Ascending aorta (tissue), 2 donors: Measurements from ENCODE around the gene C7orf33. TPM values are rescaled to one million over a fixed set of nuclear protein-coding genes. Genes with fewer than 3 reads are reported as not detected.
"Not testable (repeated sequence)": the region's sequence is repeated elsewhere in the genome, so short reads cannot be mapped to it uniquely, and the experiment has no call there.

Experiments used
- DNase-seq, 2 donors: peaks; one replicate each; pipeline ENCODE4 v3.0.0-alpha.2; 2019; ENCODE audit warnings: low spot score in 2 of 2
- H3K27ac ChIP-seq, 2 donors: fragments of 200-600 bp; sonication (generic); one replicate each; pipeline ENCODE4 v1.5.1; 2016 to 2017; ENCODE audit warnings: mild to moderate bottlenecking in 1 of 2
- H3K27me3 ChIP-seq: fragments of 200-600 bp; sonication (generic); one replicate; pipeline ENCODE4 v1.5.1; 2017
- H3K36me3 ChIP-seq, 2 donors: fragments of 200-600 bp; sonication (generic); one replicate each; pipeline ENCODE4 v1.5.1; 2016
- H3K4me1 ChIP-seq, 2 donors: fragments of 200-600 bp; sonication (generic); one replicate each; pipeline ENCODE4 v1.5.1; 2016 to 2017; ENCODE audit warnings: mild to moderate bottlenecking in 1 of 2
- H3K4me3 ChIP-seq, 2 donors: fragments of 200-600 bp; sonication (generic); one replicate each; pipeline ENCODE4 v1.5.1; 2016 to 2017; ENCODE audit warnings: mild to moderate bottlenecking in 1 of 2
- H3K9me3 ChIP-seq, 2 donors: fragments of 200-600 bp; sonication (generic); one replicate each; pipeline ENCODE4 v1.5.1; 2016
- intact Hi-C: fragments of 100-400 bp; cut with DNase I; formaldehyde crosslinking; loops from one replicate; pipeline ENCODE4 v1.15.1; 2023
- total RNA-seq: library from RNA; depleted of rRNA; stranded (reverse); fragments of >200 nt; gene quantifications from one replicate; pipeline ENCODE4 v1.1.0, GENCODE V29; 2016
- TF ChIP-seq, protein P1 (sequence below), 3 experiments: fragments of 200-600 bp in 2 of 3; fragments of 450-650 bp in 1 of 3; sonication (generic) in 2 of 3; IDR thresholded peaks; one replicate each; pipeline ENCODE4 v1.5.1; 2016 to 2019; ENCODE audit warnings: antibody characterized with exemption in 3 of 3, mild to moderate bottlenecking in 1 of 3, moderate library complexity in 1 of 3

C7orf33 gene
- total RNA-seq, 1 donor from 2014 or later: not detected

DNA sequence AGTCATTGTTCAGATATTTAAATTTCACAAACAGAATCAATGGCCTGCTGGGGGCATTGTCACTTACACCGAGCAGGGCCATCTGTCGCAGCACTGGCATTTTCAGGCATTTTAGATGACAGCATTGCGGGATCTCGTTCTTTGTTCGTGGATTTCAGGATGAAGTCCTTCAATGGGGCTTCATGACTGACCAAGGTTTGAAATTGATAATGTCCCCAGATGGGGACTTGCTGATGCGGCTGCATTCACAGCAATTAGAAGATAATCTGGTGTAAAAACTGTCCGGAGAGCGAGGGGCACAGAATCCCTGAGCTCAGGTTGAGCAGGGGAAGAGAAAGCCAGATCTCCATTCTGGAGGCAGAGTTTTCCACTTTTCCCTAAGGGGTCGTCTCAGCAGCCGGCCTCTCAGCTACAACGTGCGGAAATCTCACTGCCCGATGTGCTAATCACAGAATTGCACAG, 1.9 kb upstream of the C7orf33 start:
- Histone ChIP-seq H3K27me3 (no peaks in the 10 kb centered on the region), H3K4me1 (no peaks in the 10 kb centered on the region), H3K36me3 (no peaks in the 10 kb centered on the region), H3K27ac (no peak overlapping the region), H3K9me3 (no peaks in the 10 kb centered on the region), H3K4me3 (no peak overlapping the region)
- DNase-seq: no peak
- intact Hi-C loops: no loop called here
- TF ChIP-seq, protein P1, sequence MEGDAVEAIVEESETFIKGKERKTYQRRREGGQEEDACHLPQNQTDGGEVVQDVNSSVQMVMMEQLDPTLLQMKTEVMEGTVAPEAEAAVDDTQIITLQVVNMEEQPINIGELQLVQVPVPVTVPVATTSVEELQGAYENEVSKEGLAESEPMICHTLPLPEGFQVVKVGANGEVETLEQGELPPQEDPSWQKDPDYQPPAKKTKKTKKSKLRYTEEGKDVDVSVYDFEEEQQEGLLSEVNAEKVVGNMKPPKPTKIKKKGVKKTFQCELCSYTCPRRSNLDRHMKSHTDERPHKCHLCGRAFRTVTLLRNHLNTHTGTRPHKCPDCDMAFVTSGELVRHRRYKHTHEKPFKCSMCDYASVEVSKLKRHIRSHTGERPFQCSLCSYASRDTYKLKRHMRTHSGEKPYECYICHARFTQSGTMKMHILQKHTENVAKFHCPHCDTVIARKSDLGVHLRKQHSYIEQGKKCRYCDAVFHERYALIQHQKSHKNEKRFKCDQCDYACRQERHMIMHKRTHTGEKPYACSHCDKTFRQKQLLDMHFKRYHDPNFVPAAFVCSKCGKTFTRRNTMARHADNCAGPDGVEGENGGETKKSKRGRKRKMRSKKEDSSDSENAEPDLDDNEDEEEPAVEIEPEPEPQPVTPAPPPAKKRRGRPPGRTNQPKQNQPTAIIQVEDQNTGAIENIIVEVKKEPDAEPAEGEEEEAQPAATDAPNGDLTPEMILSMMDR (IDR thresholded peaks at IDR 0.05): no peak

DNA sequence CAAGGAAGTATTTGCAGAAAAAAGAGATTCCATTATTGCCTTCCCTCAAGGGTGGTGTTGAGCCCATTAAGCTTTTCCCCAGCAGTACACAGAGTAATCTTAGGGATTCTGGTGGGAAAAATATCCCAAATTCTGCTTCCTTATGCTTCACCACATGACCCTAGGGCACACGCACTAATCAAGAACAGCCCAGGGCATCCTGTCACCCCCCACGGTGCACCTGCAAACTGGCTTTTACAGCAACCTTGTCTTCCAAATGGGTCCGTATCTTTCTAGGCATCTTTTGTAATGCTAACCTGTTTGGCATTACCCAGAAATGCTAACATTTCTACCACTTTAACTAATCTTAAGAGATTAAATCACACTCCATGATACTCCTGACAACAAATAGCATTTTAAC, 926 bp upstream of the C7orf33 start:
- intact Hi-C loops: no loop called here
- Histone ChIP-seq H3K4me1 (no peaks in the 10 kb centered on the region), H3K9me3 (no peaks in the 10 kb centered on the region), H3K27ac (no peak overlapping the region), H3K36me3 (no peaks in the 10 kb centered on the region), H3K27me3 (no peaks in the 10 kb centered on the region), H3K4me3 (no peak overlapping the region)
- no peak for DNase-seq
- TF ChIP-seq, protein P1 (IDR thresholded peaks at IDR 0.05): no peak

DNA sequence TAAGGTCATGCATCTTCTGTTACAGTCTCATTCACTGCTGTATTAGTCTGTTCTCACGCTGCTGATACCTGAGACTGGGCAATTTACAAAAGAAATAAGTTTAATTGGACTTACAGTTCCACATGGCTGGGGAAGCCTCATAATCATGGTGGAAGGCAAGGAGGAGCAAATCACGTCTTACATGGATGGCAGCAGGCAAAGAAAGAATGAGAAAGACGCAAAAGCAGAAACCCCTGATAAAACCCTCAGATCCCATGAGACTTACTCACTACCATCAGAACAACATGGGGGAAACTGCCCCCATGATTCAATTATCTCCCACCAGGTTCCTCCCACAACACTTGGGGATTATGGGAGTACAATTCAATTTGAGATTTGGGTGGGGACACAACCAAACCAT, 5.8 kb downstream of the C7orf33 start:
- DNase-seq, H3K9me3 ChIP-seq, H3K4me3 ChIP-seq, H3K27ac ChIP-seq, H3K27me3 ChIP-seq, H3K36me3 ChIP-seq, H3K4me1 ChIP-seq, intact Hi-C loops: not testable (repeated sequence)

DNA sequence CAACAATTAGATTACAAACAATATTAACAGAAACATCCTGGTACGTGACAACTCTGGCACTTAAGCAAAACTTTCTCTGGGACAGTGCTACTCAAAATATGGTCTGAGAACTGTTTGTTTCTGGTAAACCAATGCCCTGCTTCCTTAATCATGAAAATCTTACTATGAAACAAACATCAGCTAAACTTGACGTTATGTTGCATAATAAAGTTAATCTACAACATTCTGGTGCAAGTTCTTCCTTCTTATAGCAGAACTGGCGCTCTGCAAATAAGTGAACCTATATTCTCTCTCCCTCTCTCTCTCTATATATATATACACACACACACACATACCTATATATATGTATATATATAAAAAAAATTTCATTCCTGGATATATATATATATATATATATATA, 7.8 kb downstream of the C7orf33 start:
- Histone ChIP-seq H3K27me3 (no peaks in the 10 kb centered on the region), H3K27ac (no peak overlapping the region), H3K4me1 (no peaks in the 10 kb centered on the region), H3K4me3 (no peak overlapping the region), H3K9me3 (no peaks in the 10 kb centered on the region), H3K36me3 (no peaks in the 10 kb centered on the region)
- intact Hi-C loops: no loop called here
- DNase-seq: no peak
- TF ChIP-seq, protein P1 (IDR thresholded peaks at IDR 0.05): no peak

DNA sequence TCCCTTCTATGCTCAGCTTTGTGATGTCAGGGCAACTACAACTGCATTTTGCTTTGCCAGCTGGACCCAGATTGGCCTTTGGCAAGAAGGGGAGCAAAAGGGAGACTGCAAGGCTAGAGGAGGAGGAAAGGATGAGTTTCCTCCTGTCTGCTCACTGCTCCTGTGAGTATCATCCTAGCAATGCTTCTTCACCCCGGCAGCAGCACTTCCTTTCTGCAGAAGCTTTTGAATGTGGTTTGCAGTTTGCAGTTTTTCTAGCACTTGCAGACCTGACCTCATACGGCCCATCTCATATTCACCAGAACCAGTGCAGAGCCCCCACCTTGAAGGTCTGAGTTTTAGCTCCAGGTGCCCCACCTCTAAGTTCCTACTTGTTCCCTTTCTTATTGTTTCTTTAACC, 14.8 kb downstream of the C7orf33 start:
- DNase-seq: no peak
- Histone ChIP-seq H3K36me3 (no peaks in the 10 kb centered on the region), H3K4me3 (no peak overlapping the region), H3K27me3 (no peaks in the 10 kb centered on the region), H3K27ac (no peak overlapping the region), H3K9me3 (no peaks in the 10 kb centered on the region), H3K4me1 (no peaks in the 10 kb centered on the region)
- intact Hi-C loops: no loop called here
- TF ChIP-seq, protein P1 (IDR thresholded peaks at IDR 0.05): no peak

DNA sequence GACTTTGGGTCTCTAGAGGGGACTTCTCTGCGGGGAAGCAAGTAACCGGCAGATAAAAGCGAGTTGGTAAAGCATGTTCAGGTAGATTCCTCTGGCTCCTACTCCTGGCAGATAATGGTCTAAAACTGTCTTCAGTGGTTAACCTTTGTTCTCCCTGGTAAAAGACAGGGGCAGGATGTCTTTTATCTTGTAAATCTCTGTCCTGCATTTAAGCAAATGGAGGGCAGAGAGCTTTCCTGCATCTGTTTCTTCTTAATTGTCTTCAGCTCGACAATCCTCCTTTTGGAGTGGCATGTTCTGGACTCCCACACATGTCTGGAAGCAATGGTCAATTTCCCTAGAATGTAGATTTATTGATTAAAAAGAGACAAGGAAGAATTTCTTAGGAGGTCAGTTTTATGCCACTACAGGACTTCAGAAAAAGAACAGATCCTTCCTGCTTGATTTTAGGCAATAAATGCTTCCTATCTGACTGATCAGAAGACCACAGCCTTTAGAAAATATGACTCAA, 16.6 kb downstream of the C7orf33 start:
- DNase-seq: no peak
- Histone ChIP-seq H3K4me3 (no peak overlapping the region), H3K9me3 (no peaks in the 10 kb centered on the region), H3K36me3 (no peaks in the 10 kb centered on the region), H3K4me1 (no peaks in the 10 kb centered on the region), H3K27ac (no peak overlapping the region), H3K27me3 (no peaks in the 10 kb centered on the region)
- TF ChIP-seq, protein P1 (IDR thresholded peaks at IDR 0.05): no peak
- intact Hi-C loops: no loop called here
